ENCODE data around the gene MBOAT7. TPM values are rescaled to one million over a fixed set of nuclear protein-coding genes. Genes with fewer than 3 reads are reported as not detected.

MBOAT7 gene
- total RNA-seq, 2 experiments from 2014 or later, result 56.0 to 61.0 TPM

Other genes with a start within 250 kb of the MBOAT7 start
- not detected for gene CACNG8, start 226.6 kb downstream of the MBOAT7 start, total RNA-seq
- not detected for gene CACNG6, start 197.9 kb downstream of the MBOAT7 start, total RNA-seq
- gene VSTM1, start 125.7 kb downstream of the MBOAT7 start, total RNA-seq, result not detected
- not detected for gene TARM1, start 108.2 kb downstream of the MBOAT7 start, total RNA-seq
- under 1 TPM; 0.15 to 0.32 TPM for gene OSCAR, start 88.8 kb downstream of the MBOAT7 start, total RNA-seq
- gene NDUFA3, start 86.7 kb downstream of the MBOAT7 start, total RNA-seq, result 100 to 1,000 TPM; 128 to 148 TPM
- gene TFPT, start 73.9 kb downstream of the MBOAT7 start, total RNA-seq, result 10 to 100 TPM; 39.5 to 42.4 TPM
- gene PRPF31, start 73.8 kb downstream of the MBOAT7 start, total RNA-seq, result 10 to 100 TPM; 74.1 to 83.8 TPM
- 10 to 100 TPM; 63.7 to 64.8 TPM for gene CNOT3, start 51.8 kb downstream of the MBOAT7 start, total RNA-seq
- 1 to 10 TPM; 7.6 to 9.1 TPM for gene LENG1, start 29.9 kb downstream of the MBOAT7 start, total RNA-seq
- gene TMC4, start 16.4 kb downstream of the MBOAT7 start, total RNA-seq, result 1 to 10 TPM; 4.6 to 4.9 TPM
- 10 to 100 TPM in 1 of 2 experiments, 1 to 10 TPM in 1; 7.9 to 10.2 TPM for gene TSEN34, start 1.7 kb upstream of the MBOAT7 start, total RNA-seq
- 1,000 to 10,000 TPM; 1,257 to 1,351 TPM for gene RPS9, start 11.3 kb upstream of the MBOAT7 start, total RNA-seq
- 1 to 10 TPM in 1 of 2 experiments, under 1 TPM in 1; 0.62 to 2.0 TPM for gene LILRB3, start 33.4 kb upstream of the MBOAT7 start, total RNA-seq
- under 1 TPM; 0.37 to 0.45 TPM for gene LILRA6, start 53.2 kb upstream of the MBOAT7 start, total RNA-seq
- not detected for gene LILRB5, start 67.7 kb upstream of the MBOAT7 start, total RNA-seq
- gene LILRB2, start 91.5 kb upstream of the MBOAT7 start, total RNA-seq, result not detected
- not detected for gene LILRA5, start 123.6 kb upstream of the MBOAT7 start, total RNA-seq
- not detected for gene LILRA4, start 149.6 kb upstream of the MBOAT7 start, total RNA-seq
- gene LAIR1, start 175.4 kb upstream of the MBOAT7 start, total RNA-seq, result 10 to 100 TPM; 54.0 to 59.3 TPM
- 1 to 10 TPM in 1 of 2 experiments, under 1 TPM in 1; 0.72 to 1.2 TPM for gene TTYH1, start 225.9 kb upstream of the MBOAT7 start, total RNA-seq